SK-N-SH treated with all-trans-retinoic acid at 6 μM for 48 hours (cell line): Measurements from ENCODE around the gene KRTDAP.
A peak's percentile ranks its signal among the peaks of the same experiment; 100 is the strongest.

Experiments used
- ATAC-seq: fragments of 200-7000 bp; cut with Tn5 transposase; 3 replicates; pipeline ENCODE4 v1.9.1; 2020; ENCODE audit warnings: mild to moderate bottlenecking, moderate library complexity
- BACH2 ChIP-seq: fragments of 250-450 bp; sonication (Bioruptor Pico); IDR thresholded peaks from 2 replicates; pipeline ENCODE4 v1.9.0; 2021; ENCODE audit warnings: mild to moderate bottlenecking, borderline replicate concordance
- CSDC2 ChIP-seq: fragments of 250-450 bp; sonication (Bioruptor Pico); IDR thresholded peaks from 2 replicates; pipeline ENCODE4 v1.5.0; 2020; ENCODE audit warnings: mild to moderate bottlenecking, moderate library complexity
- ESRRG ChIP-seq: fragments of 250-450 bp; sonication (Bioruptor Pico); IDR thresholded peaks from 2 replicates; pipeline ENCODE4 v1.6.1; 2021; ENCODE audit warnings: mild to moderate bottlenecking
- GLIS3 ChIP-seq: fragments of 250-450 bp; sonication (Bioruptor Pico); IDR thresholded peaks from 2 replicates; pipeline ENCODE4 v1.5.0; 2020; ENCODE audit warnings: mild to moderate bottlenecking, moderate library complexity
- OSR1 ChIP-seq: fragments of 250-450 bp; sonication (Bioruptor Pico); IDR thresholded peaks from 2 replicates; pipeline ENCODE4 v1.8.0; 2022; ENCODE audit warnings: moderate library complexity, mild to moderate bottlenecking, inconsistent platforms
- PPARA ChIP-seq: fragments of 250-450 bp; sonication (Bioruptor Pico); IDR thresholded peaks from 2 replicates; pipeline ENCODE4 v1.5.0; 2020; ENCODE audit warnings: mild to moderate bottlenecking, borderline replicate concordance
- RARB ChIP-seq: fragments of 250-450 bp; sonication (Bioruptor Pico); IDR thresholded peaks from 2 replicates; pipeline ENCODE4 v1.8.0; 2021; ENCODE audit warnings: mild to moderate bottlenecking, moderate library complexity
- SNAI2 ChIP-seq: fragments of 250-450 bp; sonication (Bioruptor Pico); IDR thresholded peaks from 2 replicates; pipeline ENCODE4 v1.5.0; 2020; ENCODE audit warnings: mild to moderate bottlenecking, moderate library complexity
- TCF4 ChIP-seq: fragments of 250-450 bp; sonication (Bioruptor Pico); IDR thresholded peaks from 2 replicates; pipeline ENCODE4 v1.8.0; 2021; ENCODE audit warnings: mild to moderate bottlenecking, moderate library complexity, borderline replicate concordance
- TOX ChIP-seq: fragments of 250-450 bp; sonication (Bioruptor Pico); IDR thresholded peaks from 2 replicates; pipeline ENCODE4 v1.8.0; 2021; ENCODE audit warnings: mild to moderate bottlenecking, moderate library complexity, borderline replicate concordance
- ZC3H10 ChIP-seq: fragments of 250-450 bp; sonication (Bioruptor Pico); IDR thresholded peaks from 2 replicates; pipeline ENCODE4 v1.5.1; 2021; ENCODE audit warnings: mild to moderate bottlenecking, moderate library complexity
- ZFP30 ChIP-seq: fragments of 450-650 bp; formaldehyde crosslinking; IDR thresholded peaks from 2 replicates; pipeline ENCODE4 v1.5.0; 2022; ENCODE audit warnings: mild to moderate bottlenecking, moderate library complexity
- ZNF70 ChIP-seq: fragments of 450-650 bp; formaldehyde crosslinking; IDR thresholded peaks from 2 replicates; pipeline ENCODE4 v1.5.0; 2020; ENCODE audit warnings: mild to moderate bottlenecking, moderate library complexity
- ZNF8 ChIP-seq: fragments of 450-650 bp; formaldehyde crosslinking; IDR thresholded peaks from 2 replicates; pipeline ENCODE4 v1.5.0; 2020; ENCODE audit warnings: mild to moderate bottlenecking, moderate library complexity
- TF ChIP-seq, protein P1 (sequence below): fragments of 250-450 bp; sonication (Bioruptor Pico); IDR thresholded peaks from 2 replicates; pipeline ENCODE4 v1.5.1; 2020; ENCODE audit warnings: low read depth, mild to moderate bottlenecking, moderate library complexity
- TF ChIP-seq, protein P2 (sequence below): fragments of 250-450 bp; sonication (Bioruptor Pico); IDR thresholded peaks from 2 replicates; pipeline ENCODE4 v1.8.0; 2021; ENCODE audit warnings: low read depth, mild to moderate bottlenecking, moderate library complexity, borderline replicate concordance
- TF ChIP-seq, protein P3 (sequence below): fragments of 250-450 bp; sonication (Bioruptor Pico); IDR thresholded peaks from 2 replicates; pipeline ENCODE4 v1.5.0; 2020; ENCODE audit warnings: mild to moderate bottlenecking, moderate library complexity
- TF ChIP-seq, protein P4 (sequence below): fragments of 250-450 bp; sonication (Bioruptor Pico); IDR thresholded peaks from 2 replicates; pipeline ENCODE4 v1.5.1; 2021; ENCODE audit warnings: mild to moderate bottlenecking, moderate library complexity

KRTDAP gene

GRCh38 chr19:35495107-35496064 is 5.1 kb upstream of the KRTDAP start:
- TF ChIP-seq ZC3H10 (CRISPR knock-in tag): no peak
- TF ChIP-seq OSR1 (CRISPR knock-in tag): no peak
- no peak for TF ChIP-seq PPARA (CRISPR knock-in tag)
- no peak for TF ChIP-seq ESRRG
- TF ChIP-seq, protein P1, sequence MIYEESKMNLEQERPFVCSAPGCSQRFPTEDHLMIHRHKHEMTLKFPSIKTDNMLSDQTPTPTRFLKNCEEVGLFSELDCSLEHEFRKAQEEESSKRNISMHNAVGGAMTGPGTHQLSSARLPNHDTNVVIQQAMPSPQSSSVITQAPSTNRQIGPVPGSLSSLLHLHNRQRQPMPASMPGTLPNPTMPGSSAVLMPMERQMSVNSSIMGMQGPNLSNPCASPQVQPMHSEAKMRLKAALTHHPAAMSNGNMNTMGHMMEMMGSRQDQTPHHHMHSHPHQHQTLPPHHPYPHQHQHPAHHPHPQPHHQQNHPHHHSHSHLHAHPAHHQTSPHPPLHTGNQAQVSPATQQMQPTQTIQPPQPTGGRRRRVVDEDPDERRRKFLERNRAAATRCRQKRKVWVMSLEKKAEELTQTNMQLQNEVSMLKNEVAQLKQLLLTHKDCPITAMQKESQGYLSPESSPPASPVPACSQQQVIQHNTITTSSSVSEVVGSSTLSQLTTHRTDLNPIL: no peak
- TF ChIP-seq ZNF8 (CRISPR knock-in tag): no peak
- peak; percentile 96 for ATAC-seq

- no peak for ATAC-seq
These were observed 3.7 kb upstream of the KRTDAP start for GRCh38 chr19:35493971-35494370.

DNA sequence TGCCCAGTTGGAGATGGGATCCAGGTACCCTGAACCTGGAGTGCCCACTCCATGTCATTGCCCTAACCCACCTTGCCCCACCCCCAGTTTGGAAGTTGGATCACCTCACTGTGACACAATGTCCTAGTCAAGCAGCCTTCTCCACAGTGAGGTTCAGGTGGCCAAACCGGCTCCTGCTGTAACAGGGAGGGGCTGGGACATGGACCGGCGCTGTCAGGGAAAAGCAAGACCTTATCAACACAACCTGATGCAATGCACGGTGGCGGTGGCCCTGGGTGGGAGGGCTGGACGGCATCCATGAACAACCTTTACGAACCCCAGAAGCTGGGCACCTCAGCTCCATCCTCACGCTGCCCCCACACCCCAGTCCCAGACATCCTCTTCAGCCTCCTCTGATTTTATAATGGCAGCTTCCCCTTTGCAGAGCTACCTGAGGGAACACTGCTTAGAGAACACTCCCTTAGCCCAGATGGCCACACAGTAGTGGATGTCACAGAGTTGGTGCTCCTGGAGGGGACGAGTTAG is 1.6 kb upstream of the KRTDAP start:
- no peak for ATAC-seq
- TF ChIP-seq TCF4 (CRISPR knock-in tag) (no peak), TOX (CRISPR knock-in tag) (no peak)
- TF ChIP-seq, protein P2, sequence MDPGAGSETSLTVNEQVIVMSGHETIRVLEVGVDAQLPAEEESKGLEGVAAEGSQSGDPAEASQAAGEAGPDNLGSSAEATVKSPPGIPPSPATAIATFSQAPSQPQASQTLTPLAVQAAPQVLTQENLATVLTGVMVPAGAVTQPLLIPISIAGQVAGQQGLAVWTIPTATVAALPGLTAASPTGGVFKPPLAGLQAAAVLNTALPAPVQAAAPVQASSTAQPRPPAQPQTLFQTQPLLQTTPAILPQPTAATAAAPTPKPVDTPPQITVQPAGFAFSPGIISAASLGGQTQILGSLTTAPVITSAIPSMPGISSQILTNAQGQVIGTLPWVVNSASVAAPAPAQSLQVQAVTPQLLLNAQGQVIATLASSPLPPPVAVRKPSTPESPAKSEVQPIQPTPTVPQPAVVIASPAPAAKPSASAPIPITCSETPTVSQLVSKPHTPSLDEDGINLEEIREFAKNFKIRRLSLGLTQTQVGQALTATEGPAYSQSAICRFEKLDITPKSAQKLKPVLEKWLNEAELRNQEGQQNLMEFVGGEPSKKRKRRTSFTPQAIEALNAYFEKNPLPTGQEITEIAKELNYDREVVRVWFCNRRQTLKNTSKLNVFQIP (CRISPR knock-in tag): no peak

More at GRCh38 chr19:35493971-35494370, 3.7 kb upstream of the KRTDAP start:
- TF ChIP-seq RARB (CRISPR knock-in tag) (no peak), GLIS3 (CRISPR knock-in tag) (no peak), BACH2 (CRISPR knock-in tag) (no peak), ZC3H10 (CRISPR knock-in tag) (no peak)
- TF ChIP-seq, protein P2 (CRISPR knock-in tag): no peak
- TF ChIP-seq, protein P3, sequence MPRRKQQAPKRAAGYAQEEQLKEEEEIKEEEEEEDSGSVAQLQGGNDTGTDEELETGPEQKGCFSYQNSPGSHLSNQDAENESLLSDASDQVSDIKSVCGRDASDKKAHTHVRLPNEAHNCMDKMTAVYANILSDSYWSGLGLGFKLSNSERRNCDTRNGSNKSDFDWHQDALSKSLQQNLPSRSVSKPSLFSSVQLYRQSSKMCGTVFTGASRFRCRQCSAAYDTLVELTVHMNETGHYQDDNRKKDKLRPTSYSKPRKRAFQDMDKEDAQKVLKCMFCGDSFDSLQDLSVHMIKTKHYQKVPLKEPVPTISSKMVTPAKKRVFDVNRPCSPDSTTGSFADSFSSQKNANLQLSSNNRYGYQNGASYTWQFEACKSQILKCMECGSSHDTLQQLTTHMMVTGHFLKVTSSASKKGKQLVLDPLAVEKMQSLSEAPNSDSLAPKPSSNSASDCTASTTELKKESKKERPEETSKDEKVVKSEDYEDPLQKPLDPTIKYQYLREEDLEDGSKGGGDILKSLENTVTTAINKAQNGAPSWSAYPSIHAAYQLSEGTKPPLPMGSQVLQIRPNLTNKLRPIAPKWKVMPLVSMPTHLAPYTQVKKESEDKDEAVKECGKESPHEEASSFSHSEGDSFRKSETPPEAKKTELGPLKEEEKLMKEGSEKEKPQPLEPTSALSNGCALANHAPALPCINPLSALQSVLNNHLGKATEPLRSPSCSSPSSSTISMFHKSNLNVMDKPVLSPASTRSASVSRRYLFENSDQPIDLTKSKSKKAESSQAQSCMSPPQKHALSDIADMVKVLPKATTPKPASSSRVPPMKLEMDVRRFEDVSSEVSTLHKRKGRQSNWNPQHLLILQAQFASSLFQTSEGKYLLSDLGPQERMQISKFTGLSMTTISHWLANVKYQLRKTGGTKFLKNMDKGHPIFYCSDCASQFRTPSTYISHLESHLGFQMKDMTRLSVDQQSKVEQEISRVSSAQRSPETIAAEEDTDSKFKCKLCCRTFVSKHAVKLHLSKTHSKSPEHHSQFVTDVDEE (CRISPR knock-in tag): no peak
- TF ChIP-seq, protein P4, sequence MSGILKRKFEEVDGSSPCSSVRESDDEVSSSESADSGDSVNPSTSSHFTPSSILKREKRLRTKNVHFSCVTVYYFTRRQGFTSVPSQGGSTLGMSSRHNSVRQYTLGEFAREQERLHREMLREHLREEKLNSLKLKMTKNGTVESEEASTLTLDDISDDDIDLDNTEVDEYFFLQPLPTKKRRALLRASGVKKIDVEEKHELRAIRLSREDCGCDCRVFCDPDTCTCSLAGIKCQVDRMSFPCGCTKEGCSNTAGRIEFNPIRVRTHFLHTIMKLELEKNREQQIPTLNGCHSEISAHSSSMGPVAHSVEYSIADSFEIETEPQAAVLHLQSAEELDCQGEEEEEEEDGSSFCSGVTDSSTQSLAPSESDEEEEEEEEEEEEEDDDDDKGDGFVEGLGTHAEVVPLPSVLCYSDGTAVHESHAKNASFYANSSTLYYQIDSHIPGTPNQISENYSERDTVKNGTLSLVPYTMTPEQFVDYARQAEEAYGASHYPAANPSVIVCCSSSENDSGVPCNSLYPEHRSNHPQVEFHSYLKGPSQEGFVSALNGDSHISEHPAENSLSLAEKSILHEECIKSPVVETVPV (CRISPR knock-in tag): no peak
- TF ChIP-seq, all 23 proteins: peak for 0

DNA sequence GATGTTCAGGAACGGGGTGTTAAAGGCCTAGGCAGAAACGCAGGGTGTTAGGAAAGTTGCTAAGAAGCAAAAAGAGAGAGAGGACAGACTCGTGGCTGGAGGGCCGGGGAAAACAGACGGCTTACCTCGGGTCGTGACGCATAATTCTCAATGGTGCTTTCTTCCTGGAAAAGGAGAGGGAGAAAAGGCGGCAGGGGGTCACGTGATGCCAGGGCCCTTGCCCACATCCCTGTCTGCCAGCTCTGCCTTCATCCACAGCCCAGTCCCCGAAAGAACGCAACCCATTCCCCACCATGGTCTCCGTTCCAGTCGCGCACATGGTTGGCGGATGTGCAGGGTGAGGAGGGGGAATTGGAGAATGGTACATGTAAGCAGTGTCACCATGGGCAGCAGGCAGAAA is 1.6 kb downstream of the KRTDAP start:
- no peak for ATAC-seq
- no peak for TF ChIP-seq CSDC2
- TF ChIP-seq PPARA (CRISPR knock-in tag): no peak
- no peak for TF ChIP-seq ZNF8 (CRISPR knock-in tag)
- TF ChIP-seq ZNF70 (CRISPR knock-in tag): no peak
- TF ChIP-seq, protein P1: no peak
- TF ChIP-seq, protein P2 (CRISPR knock-in tag): no peak
- no peak for TF ChIP-seq SNAI2 (CRISPR knock-in tag)
- TF ChIP-seq OSR1 (CRISPR knock-in tag): no peak
- no peak for TF ChIP-seq ZFP30
- TF ChIP-seq, protein P3 (CRISPR knock-in tag): no peak
